Testis (tissue), 2 donors: ENCODE results near the gene POLRMT.

Experiments
- POLR2A ChIP-seq: fragments of 450-650 bp; IDR thresholded peaks from one replicate; pipeline ENCODE4 v1.6.1; 2017; ENCODE audit warnings: antibody characterized with exemption, mild to moderate bottlenecking, moderate library complexity
- TF ChIP-seq, protein P1 (sequence below), 3 experiments: fragments of 450-650 bp in 2 of 3; fragments of 200-600 bp in 1 of 3; sonication (generic) in 1 of 3; IDR thresholded peaks; one replicate each; pipeline ENCODE4 v1.5.1; 2016 to 2019; ENCODE audit warnings: antibody characterized with exemption in 3 of 3, mild to moderate bottlenecking in 2 of 3, moderate library complexity in 1 of 3

- TF ChIP-seq POLR2A = no peak
- TF ChIP-seq, protein P1, sequence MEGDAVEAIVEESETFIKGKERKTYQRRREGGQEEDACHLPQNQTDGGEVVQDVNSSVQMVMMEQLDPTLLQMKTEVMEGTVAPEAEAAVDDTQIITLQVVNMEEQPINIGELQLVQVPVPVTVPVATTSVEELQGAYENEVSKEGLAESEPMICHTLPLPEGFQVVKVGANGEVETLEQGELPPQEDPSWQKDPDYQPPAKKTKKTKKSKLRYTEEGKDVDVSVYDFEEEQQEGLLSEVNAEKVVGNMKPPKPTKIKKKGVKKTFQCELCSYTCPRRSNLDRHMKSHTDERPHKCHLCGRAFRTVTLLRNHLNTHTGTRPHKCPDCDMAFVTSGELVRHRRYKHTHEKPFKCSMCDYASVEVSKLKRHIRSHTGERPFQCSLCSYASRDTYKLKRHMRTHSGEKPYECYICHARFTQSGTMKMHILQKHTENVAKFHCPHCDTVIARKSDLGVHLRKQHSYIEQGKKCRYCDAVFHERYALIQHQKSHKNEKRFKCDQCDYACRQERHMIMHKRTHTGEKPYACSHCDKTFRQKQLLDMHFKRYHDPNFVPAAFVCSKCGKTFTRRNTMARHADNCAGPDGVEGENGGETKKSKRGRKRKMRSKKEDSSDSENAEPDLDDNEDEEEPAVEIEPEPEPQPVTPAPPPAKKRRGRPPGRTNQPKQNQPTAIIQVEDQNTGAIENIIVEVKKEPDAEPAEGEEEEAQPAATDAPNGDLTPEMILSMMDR (IDR thresholded peaks at IDR 0.05) = no peak
Measured at GRCh38 chr19:670609-671075, 37.3 kb upstream of the POLRMT start.
